HL-60 (cell line): ENCODE data around the gene GPR108.

ENCODE experiments used
- TF ChIP-seq, protein P1 (sequence below): IDR thresholded peaks from one replicate; pipeline ENCODE4 v1.5.1; 2011; ENCODE audit warnings: low read length, control low read depth, inconsistent platforms; ENCODE audit not compliant: insufficient read depth
- TF ChIP-seq, protein P2 (sequence below): IDR thresholded peaks from 2 replicates; pipeline ENCODE4 v1.6.1; 2012; ENCODE audit warnings: low read depth; ENCODE audit not compliant: insufficient replicate concordance

- TF ChIP-seq, protein P1, sequence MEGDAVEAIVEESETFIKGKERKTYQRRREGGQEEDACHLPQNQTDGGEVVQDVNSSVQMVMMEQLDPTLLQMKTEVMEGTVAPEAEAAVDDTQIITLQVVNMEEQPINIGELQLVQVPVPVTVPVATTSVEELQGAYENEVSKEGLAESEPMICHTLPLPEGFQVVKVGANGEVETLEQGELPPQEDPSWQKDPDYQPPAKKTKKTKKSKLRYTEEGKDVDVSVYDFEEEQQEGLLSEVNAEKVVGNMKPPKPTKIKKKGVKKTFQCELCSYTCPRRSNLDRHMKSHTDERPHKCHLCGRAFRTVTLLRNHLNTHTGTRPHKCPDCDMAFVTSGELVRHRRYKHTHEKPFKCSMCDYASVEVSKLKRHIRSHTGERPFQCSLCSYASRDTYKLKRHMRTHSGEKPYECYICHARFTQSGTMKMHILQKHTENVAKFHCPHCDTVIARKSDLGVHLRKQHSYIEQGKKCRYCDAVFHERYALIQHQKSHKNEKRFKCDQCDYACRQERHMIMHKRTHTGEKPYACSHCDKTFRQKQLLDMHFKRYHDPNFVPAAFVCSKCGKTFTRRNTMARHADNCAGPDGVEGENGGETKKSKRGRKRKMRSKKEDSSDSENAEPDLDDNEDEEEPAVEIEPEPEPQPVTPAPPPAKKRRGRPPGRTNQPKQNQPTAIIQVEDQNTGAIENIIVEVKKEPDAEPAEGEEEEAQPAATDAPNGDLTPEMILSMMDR = no peak
- TF ChIP-seq, protein P2, sequence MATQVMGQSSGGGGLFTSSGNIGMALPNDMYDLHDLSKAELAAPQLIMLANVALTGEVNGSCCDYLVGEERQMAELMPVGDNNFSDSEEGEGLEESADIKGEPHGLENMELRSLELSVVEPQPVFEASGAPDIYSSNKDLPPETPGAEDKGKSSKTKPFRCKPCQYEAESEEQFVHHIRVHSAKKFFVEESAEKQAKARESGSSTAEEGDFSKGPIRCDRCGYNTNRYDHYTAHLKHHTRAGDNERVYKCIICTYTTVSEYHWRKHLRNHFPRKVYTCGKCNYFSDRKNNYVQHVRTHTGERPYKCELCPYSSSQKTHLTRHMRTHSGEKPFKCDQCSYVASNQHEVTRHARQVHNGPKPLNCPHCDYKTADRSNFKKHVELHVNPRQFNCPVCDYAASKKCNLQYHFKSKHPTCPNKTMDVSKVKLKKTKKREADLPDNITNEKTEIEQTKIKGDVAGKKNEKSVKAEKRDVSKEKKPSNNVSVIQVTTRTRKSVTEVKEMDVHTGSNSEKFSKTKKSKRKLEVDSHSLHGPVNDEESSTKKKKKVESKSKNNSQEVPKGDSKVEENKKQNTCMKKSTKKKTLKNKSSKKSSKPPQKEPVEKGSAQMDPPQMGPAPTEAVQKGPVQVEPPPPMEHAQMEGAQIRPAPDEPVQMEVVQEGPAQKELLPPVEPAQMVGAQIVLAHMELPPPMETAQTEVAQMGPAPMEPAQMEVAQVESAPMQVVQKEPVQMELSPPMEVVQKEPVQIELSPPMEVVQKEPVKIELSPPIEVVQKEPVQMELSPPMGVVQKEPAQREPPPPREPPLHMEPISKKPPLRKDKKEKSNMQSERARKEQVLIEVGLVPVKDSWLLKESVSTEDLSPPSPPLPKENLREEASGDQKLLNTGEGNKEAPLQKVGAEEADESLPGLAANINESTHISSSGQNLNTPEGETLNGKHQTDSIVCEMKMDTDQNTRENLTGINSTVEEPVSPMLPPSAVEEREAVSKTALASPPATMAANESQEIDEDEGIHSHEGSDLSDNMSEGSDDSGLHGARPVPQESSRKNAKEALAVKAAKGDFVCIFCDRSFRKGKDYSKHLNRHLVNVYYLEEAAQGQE = no peak
Observed at GRCh38 chr19:6719540-6719861, 17.9 kb downstream of the GPR108 start.
